HG02798 (cell line): Measurements from ENCODE around the gene ACSBG1.
A peak's percentile ranks its signal among the peaks of the same experiment; 100 is the strongest.
"Not testable (repeated sequence)": the region's sequence is repeated elsewhere in the genome, so short reads cannot be mapped to it uniquely, and the experiment has no call there.

Experiments used
- ATAC-seq: cut with Tn5 transposase; IDR thresholded peaks from one replicate; pipeline ENCODE4 v1.9.1; 2021; ENCODE audit warnings: mild to moderate bottlenecking; ENCODE audit not compliant: unreplicated experiment, poor library complexity

The ACSBG1 gene

GRCh38 chr15:78174401-78174800 is 60.0 kb downstream of the ACSBG1 start:
- ATAC-seq = no peak

GRCh38 chr15:78171864-78172472 is 62.4 kb downstream of the ACSBG1 start:
- no peak for ATAC-seq

- peak; percentile 65 for ATAC-seq
Observed at GRCh38 chr15:78170848-78171773, 63.3 kb downstream of the ACSBG1 start.

- ATAC-seq = no peak
Observed at GRCh38 chr15:78168608-78169007, 65.8 kb downstream of the ACSBG1 start.

- peak; percentile 81 for ATAC-seq
Observed at GRCh38 chr15:78167227-78167888, 67.0 kb downstream of the ACSBG1 start.

- ATAC-seq = no peak
Observed at GRCh38 chr15:78164010-78164409, 70.4 kb downstream of the ACSBG1 start.

- no peak for ATAC-seq
Observed at GRCh38 chr15:78162038-78162437, 72.3 kb downstream of the ACSBG1 start.

- ATAC-seq = no peak
Observed at GRCh38 chr15:78159395-78159794, 75.0 kb downstream of the ACSBG1 start.

- no peak for ATAC-seq
Observed at GRCh38 chr15:78157203-78157602, 77.2 kb downstream of the ACSBG1 start.

- ATAC-seq = no peak
Observed at GRCh38 chr15:78156653-78157052, 77.7 kb downstream of the ACSBG1 start.

- no peak for ATAC-seq
Observed at GRCh38 chr15:78155355-78155939, 78.9 kb downstream of the ACSBG1 start.

- no peak for ATAC-seq
Observed at GRCh38 chr15:78154955-78155354, 79.4 kb downstream of the ACSBG1 start.

GRCh38 chr15:78151075-78151474 is 83.3 kb downstream of the ACSBG1 start:
- ATAC-seq = not testable (repeated sequence)

GRCh38 chr15:78149805-78150751 is 84.3 kb downstream of the ACSBG1 start:
- ATAC-seq = no peak

- peak; percentile 89 for ATAC-seq
Observed at GRCh38 chr15:78149068-78149804, 85.1 kb downstream of the ACSBG1 start, which contains the start of gene IDH3A. IDH3A (plus strand) TSS chr15:78149362; CDS start chr15:78149404, 42 bp downstream.

GRCh38 chr15:78148392-78149067 is 85.8 kb downstream of the ACSBG1 start:
- ATAC-seq = no peak

GRCh38 chr15:78147566-78147965 is 86.8 kb downstream of the ACSBG1 start:
- ATAC-seq = no peak

GRCh38 chr15:78146425-78147154 is 87.8 kb downstream of the ACSBG1 start:
- no peak for ATAC-seq
